Nephron progenitor cell (in vitro differentiated cells): ENCODE measurements around the gene ASPG.
"Not testable (repeated sequence)": the region's sequence is repeated elsewhere in the genome, so short reads cannot be mapped to it uniquely, and the experiment has no call there.

Experiments used
- DNase-seq: peaks from one replicate; pipeline ENCODE4 v3.0.0; 2021
- H3K27ac Mint-ChIP-seq: 2 replicates; pipeline ENCODE4 v1.8.0; 2021; ENCODE audit warnings: mild to moderate bottlenecking, moderate library complexity, mixed read lengths
- H3K27me3 Mint-ChIP-seq: 2 replicates; pipeline ENCODE4 v1.8.0; 2021; ENCODE audit warnings: mild to moderate bottlenecking, low read depth, mixed read lengths; ENCODE audit not compliant: poor library complexity
- H3K36me3 Mint-ChIP-seq: 2 replicates; pipeline ENCODE4 v1.8.0; 2021; ENCODE audit warnings: low read depth, mixed read lengths
- H3K4me1 Mint-ChIP-seq: 2 replicates; pipeline ENCODE4 v1.8.0; 2021; ENCODE audit warnings: mixed read lengths
- H3K4me3 Mint-ChIP-seq: 2 replicates; pipeline ENCODE4 v1.8.0; 2021; ENCODE audit warnings: mild to moderate bottlenecking, moderate library complexity, mixed read lengths
- H3K9me3 Mint-ChIP-seq: 2 replicates; pipeline ENCODE4 v1.8.0; 2021; ENCODE audit warnings: mild to moderate bottlenecking, moderate library complexity, mixed read lengths
- CTCF ChIP-seq: fragments of 200-600 bp; sonication (generic); IDR thresholded peaks from 2 replicates; pipeline ENCODE4 v1.5.0; 2021; ENCODE audit warnings: antibody characterized with exemption

ASPG gene

DNA sequence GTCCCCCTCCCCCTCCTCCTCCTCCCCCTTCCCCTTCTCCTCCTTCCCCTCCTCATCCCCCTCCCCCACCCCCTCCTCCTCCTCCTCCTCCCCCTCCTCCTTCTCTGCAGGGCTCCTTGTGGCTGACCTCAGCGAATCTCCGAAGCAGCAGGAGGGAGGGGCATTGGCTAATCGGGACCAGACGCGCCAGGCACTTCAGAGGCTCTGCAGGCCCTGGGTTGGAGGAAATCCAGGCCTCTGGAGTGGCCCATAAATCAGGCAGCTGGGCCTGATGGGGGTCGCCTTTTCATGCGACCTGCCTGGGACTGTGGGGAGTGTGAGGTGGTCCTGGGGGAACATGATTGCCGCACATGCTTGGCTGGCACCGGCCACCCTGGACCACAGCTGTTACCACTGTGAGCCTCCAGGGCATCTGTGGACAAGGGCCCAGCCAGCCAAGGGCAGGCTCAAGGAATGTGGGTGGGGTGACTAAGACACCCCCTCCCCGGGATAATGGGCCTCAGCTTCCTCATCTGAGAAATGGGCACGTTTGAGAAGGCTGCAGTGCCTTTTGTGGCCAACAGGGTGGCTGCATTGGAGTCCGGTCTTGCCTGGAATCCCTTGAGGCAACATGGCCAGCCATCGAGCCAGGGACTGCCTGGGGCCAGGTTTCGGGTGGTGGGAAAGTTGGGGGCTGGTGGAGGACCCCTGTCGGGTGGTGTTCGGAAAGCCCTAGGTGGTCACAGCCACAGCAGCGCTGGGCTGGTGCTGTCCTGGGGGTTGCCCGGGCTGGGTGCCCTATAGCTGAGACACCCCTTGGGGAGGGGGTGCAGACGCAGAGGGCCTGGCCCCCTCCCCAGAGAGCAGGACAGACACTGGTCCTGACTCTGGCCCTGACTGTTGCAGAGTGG lies 64.9 kb downstream of the ASPG start:
- Mint-ChIP-seq H3K9me3 (no peaks in the 10 kb centered on the region), H3K27ac (peak overlapping the region; percentile 88), H3K27me3 (peaks cover 7% of the 10 kb centered on the region), H3K4me3 (no peak overlapping the region), H3K4me1 (peaks cover 45% of the 10 kb centered on the region), H3K36me3 (no peaks in the 10 kb centered on the region)
- DNase-seq, result peak; percentile 75
- peak; percentile 39 for TF ChIP-seq CTCF

- no peak overlapping the region for H3K4me3 Mint-ChIP-seq
- no peak overlapping the region for H3K27ac Mint-ChIP-seq
- H3K27me3 Mint-ChIP-seq, result peaks cover 4% of the 10 kb centered on the region
- H3K9me3 Mint-ChIP-seq, result no peaks in the 10 kb centered on the region
- H3K4me1 Mint-ChIP-seq, result peaks cover 39% of the 10 kb centered on the region
- no peak for TF ChIP-seq CTCF
- H3K36me3 Mint-ChIP-seq, result no peaks in the 10 kb centered on the region
- no peak for DNase-seq
Observed at GRCh38 chr14:104151026-104151381, 65.5 kb downstream of the ASPG start.

DNA sequence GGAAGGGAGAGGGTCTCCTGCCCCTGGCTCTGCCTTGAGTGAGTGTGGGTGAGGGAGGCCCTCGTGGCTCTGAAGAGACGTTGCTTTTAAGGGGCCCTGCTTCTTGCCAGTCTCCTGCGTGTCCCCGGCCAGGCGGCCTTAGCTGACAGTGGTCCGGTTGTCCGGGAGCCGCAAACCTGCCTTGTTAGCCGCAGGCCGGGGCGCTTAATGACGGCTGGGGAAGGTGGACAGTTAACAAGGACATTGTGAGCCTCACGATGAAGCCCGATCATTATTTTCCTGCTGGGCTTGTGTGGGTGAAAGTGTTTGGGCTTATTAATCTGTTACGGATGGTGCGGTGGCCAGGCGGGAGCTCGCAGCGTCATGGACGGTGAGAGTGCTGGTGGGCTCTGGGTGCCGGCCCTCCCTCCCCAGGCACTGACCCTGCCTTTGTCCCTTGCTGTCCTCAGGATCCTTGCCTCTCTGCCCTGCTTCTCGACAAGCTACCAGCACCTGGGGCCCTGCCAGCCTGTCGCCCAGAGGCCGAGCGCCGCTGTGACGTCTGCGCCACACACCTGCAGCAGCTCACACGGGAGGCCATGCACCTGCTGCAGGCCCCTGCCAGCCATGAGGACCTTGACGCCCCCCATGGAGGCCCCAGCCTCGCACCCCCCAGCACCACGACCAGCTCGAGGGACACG lies 66.2 kb downstream of the ASPG start:
- Mint-ChIP-seq H3K27me3 (peaks cover 4% of the 10 kb centered on the region), H3K4me1 (peaks cover 32% of the 10 kb centered on the region), H3K27ac (no peak overlapping the region), H3K36me3 (no peaks in the 10 kb centered on the region), H3K4me3 (no peak overlapping the region), H3K9me3 (no peaks in the 10 kb centered on the region)
- TF ChIP-seq CTCF, result no peak
- DNase-seq, result no peak

- no peak for DNase-seq
- Mint-ChIP-seq H3K9me3 (no peaks in the 10 kb centered on the region), H3K27me3 (peaks cover 4% of the 10 kb centered on the region), H3K4me1 (peaks cover 34% of the 10 kb centered on the region), H3K36me3 (no peaks in the 10 kb centered on the region), H3K27ac (no peak overlapping the region), H3K4me3 (no peak overlapping the region)
- no peak for TF ChIP-seq CTCF
Observed at GRCh38 chr14:104152246-104152575, 66.7 kb downstream of the ASPG start.

GRCh38 chr14:104152686-104153393 lies 67.3 kb downstream of the ASPG start:
- Mint-ChIP-seq H3K36me3 (no peaks in the 10 kb centered on the region), H3K4me1 (peaks cover 31% of the 10 kb centered on the region), H3K9me3 (no peaks in the 10 kb centered on the region), H3K4me3 (no peak overlapping the region), H3K27me3 (peaks cover 4% of the 10 kb centered on the region), H3K27ac (no peak overlapping the region)
- DNase-seq, result no peak
- no peak for TF ChIP-seq CTCF

DNA sequence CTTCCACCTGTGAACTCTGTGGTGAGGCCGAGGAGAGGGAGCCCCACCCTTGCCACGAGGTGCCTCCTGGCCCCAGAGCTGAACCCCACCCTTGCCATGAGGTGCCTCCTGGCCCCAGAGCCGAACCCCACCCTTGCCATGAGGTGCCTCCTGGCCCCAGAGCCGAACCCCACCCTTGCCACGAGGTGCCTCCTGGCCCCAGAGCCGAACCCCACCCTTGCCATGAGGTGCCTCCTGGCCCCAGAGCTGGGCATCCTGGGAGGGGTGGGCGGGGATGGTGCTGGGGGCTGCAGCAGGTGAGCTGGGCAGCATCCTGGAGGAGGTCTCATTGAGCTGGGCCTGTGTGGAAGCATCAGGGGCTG lies 67.9 kb downstream of the ASPG start:
- H3K9me3 Mint-ChIP-seq, H3K4me3 Mint-ChIP-seq, H3K36me3 Mint-ChIP-seq, H3K27me3 Mint-ChIP-seq, DNase-seq, H3K27ac Mint-ChIP-seq: not testable (repeated sequence)
- H3K4me1 Mint-ChIP-seq, result peaks cover 26% of the 10 kb centered on the region
